Uterus (tissue), 2 donors: ENCODE results near the gene NPIPA2.
"Not testable (repeated sequence)": the region's sequence is repeated elsewhere in the genome, so short reads cannot be mapped to it uniquely, and the experiment has no call there.

Source experiments
- POLR2A ChIP-seq, 2 donors: fragments of 450-650 bp; IDR thresholded peaks; one replicate each; pipeline ENCODE4 v1.6.1; 2016; ENCODE audit warnings: antibody characterized with exemption in 2 of 2, mild to moderate bottlenecking in 1 of 2, moderate library complexity in 1 of 2
- TF ChIP-seq, protein P1 (sequence below), 4 experiments: fragments of 200-600 bp in 2 of 4; fragments of 450-650 bp in 2 of 4; sonication (generic) in 2 of 4; IDR thresholded peaks; one replicate each; pipeline ENCODE4 v1.5.1; 2016 to 2019; ENCODE audit warnings: antibody characterized with exemption in 4 of 4, mild to moderate bottlenecking in 2 of 4, moderate library complexity in 1 of 4

DNA sequence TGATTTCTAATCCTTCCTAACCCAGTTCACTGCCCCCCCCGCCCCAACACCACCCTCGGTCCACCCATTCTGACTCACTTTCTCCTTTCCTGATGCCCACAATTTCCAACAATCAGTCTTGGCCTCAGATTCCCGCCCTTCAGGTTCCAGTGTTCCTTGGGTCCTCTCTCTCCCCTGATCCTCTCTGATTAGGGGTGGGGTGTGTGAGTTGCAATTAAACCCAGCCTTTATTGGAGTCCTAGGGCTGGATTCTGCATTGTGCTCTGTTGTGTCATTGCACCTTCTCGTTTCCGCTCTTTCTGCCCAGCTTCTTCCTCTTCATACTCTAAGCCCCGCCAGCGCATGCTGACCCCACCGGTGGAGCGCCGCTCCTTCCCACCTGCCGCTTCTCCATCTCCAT is 539 bp upstream of the NPIPA2 start:
- TF ChIP-seq, protein P1, sequence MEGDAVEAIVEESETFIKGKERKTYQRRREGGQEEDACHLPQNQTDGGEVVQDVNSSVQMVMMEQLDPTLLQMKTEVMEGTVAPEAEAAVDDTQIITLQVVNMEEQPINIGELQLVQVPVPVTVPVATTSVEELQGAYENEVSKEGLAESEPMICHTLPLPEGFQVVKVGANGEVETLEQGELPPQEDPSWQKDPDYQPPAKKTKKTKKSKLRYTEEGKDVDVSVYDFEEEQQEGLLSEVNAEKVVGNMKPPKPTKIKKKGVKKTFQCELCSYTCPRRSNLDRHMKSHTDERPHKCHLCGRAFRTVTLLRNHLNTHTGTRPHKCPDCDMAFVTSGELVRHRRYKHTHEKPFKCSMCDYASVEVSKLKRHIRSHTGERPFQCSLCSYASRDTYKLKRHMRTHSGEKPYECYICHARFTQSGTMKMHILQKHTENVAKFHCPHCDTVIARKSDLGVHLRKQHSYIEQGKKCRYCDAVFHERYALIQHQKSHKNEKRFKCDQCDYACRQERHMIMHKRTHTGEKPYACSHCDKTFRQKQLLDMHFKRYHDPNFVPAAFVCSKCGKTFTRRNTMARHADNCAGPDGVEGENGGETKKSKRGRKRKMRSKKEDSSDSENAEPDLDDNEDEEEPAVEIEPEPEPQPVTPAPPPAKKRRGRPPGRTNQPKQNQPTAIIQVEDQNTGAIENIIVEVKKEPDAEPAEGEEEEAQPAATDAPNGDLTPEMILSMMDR (IDR thresholded peaks at IDR 0.05), result not testable (repeated sequence)
- TF ChIP-seq POLR2A (IDR thresholded peaks at IDR 0.05), result not testable (repeated sequence)
